K562 (cell line): Measurements from ENCODE around the gene SYVN1. TPM values are rescaled to one million over a fixed set of nuclear protein-coding genes. Genes with fewer than 3 reads are reported as not detected.

ENCODE experiments used
- FOS ChIP-seq: IDR thresholded peaks from 3 replicates; pipeline ENCODE4 v1.6.1; 2011; ENCODE audit not compliant: insufficient read length; ENCODE audit errors: extremely low read depth
- FOSL1 ChIP-seq: fragments of 200-800 bp; sonication (Bioruptor generic); conservative IDR thresholded peaks from 2 replicates; pipeline ENCODE4 v1.6.1; 2016; ENCODE audit warnings: missing genetic modification characterization, missing compliant biosample characterization
- HDAC6 ChIP-seq: IDR thresholded peaks from 2 replicates; pipeline ENCODE4 v1.6.1; 2012; ENCODE audit warnings: low read depth, mild to moderate bottlenecking, control low read depth, inconsistent platforms, low read length, moderate library complexity
- L3MBTL2 ChIP-seq: fragments of 450-650 bp; IDR thresholded peaks from 2 replicates; pipeline ENCODE4 v1.6.1; 2016; ENCODE audit warnings: mild to moderate bottlenecking, moderate library complexity
- MAX ChIP-seq: sonication (generic); formaldehyde crosslinking; IDR thresholded peaks from 2 replicates; pipeline ENCODE4 v1.9.0; 2022; ENCODE audit warnings: mild to moderate bottlenecking, missing genetic modification reagents
- NCOA2 ChIP-seq, 2 experiments: fragments of 450-650 bp; IDR thresholded peaks; 2 replicates each; pipeline ENCODE4 v1.6.1; 2018; ENCODE audit warnings: mild to moderate bottlenecking in 2 of 2, moderate library complexity in 1 of 2; ENCODE audit not compliant: partially characterized antibody in 2 of 2
- NUFIP1 ChIP-seq: fragments of 450-650 bp; IDR thresholded peaks from 2 replicates; pipeline ENCODE4 v1.6.1; 2018; ENCODE audit not compliant: partially characterized antibody
- SETDB1 ChIP-seq: IDR thresholded peaks from one replicate; pipeline ENCODE4 v1.6.1; 2012; ENCODE audit warnings: low read length, control low read depth, inconsistent platforms
- SOX6 ChIP-seq: fragments of 450-650 bp; IDR thresholded peaks from 2 replicates; pipeline ENCODE4 v1.6.1; 2014; ENCODE audit warnings: mild to moderate bottlenecking
- SRF ChIP-seq, 2 experiments: fragments of 250-450, 450-650 bp in 1 of 2; sonication (Bioruptor Pico) in 1 of 2; sonication (generic) in 1 of 2; formaldehyde crosslinking; IDR thresholded peaks; 2 replicates each; pipeline versions ENCODE4 v1.5.0 to v1.5.1; 2020 to 2022; ENCODE audit warnings: mild to moderate bottlenecking in 1 of 2, missing genetic modification reagents in 1 of 2
- TCF7L2 ChIP-seq: fragments of 150-350 bp; IDR thresholded peaks from 2 replicates; pipeline ENCODE4 v1.6.1; 2016; ENCODE audit warnings: low read depth, mild to moderate bottlenecking, low read length, moderate library complexity
- TEAD4 ChIP-seq, 2 experiments: sonication (generic) in 1 of 2; formaldehyde crosslinking in 1 of 2; IDR thresholded peaks; 2 replicates each; pipeline versions ENCODE4 v1.6.1 to v1.8.0; 2012 to 2022; ENCODE audit warnings: borderline replicate concordance in 1 of 2, inconsistent platforms in 1 of 2, low read length in 1 of 2, mild to moderate bottlenecking in 1 of 2, missing genetic modification reagents in 1 of 2
- USF2 ChIP-seq: sonication (generic); formaldehyde crosslinking; IDR thresholded peaks from 2 replicates; pipeline ENCODE4 v1.5.0; 2020; ENCODE audit warnings: missing genetic modification reagents
- ZBTB40 ChIP-seq, 2 experiments: fragments of 450-650 bp in 1 of 2; sonication (generic) in 1 of 2; formaldehyde crosslinking in 1 of 2; IDR thresholded peaks; 2 replicates each; pipeline versions ENCODE4 v1.7.1 to v1.9.0; 2016 to 2022; ENCODE audit warnings: inconsistent platforms in 1 of 2, mild to moderate bottlenecking in 1 of 2, missing genetic modification reagents in 1 of 2
- ZNF639 ChIP-seq, 2 experiments: fragments of 200-800 bp in 1 of 2; sonication (Bioruptor generic) in 1 of 2; sonication (generic) in 1 of 2; formaldehyde crosslinking in 1 of 2; IDR thresholded peaks in 1 of 2; conservative IDR thresholded peaks in 1 of 2; 2 replicates each; pipeline versions ENCODE4 v1.5.0 to v1.6.1; 2016 to 2020; ENCODE audit warnings: missing compliant biosample characterization in 1 of 2, missing genetic modification characterization in 1 of 2, missing genetic modification reagents in 1 of 2
- polyA plus RNA-seq, 8 experiments: library from polyadenylated mRNA; depleted of rRNA in 4 of 8; stranded (reverse) in 5 of 8; unstranded in 3 of 8; fragments of >200 nt; fragmentation: Nextera tagmentation in 2 of 8; fragmentation: Illumina TruSeq in 1 of 8; extraction: Ambion mirVana in 2 of 8; extraction: Trizol in 1 of 8; gene quantifications; 2 replicates each; pipeline versions ENCODE4 v1.2.1 to v1.2.3, GENCODE V29; 2011 to 2014; ENCODE audit warnings: inconsistent platforms in 1 of 8, missing spikeins in 1 of 8
- total RNA-seq, 7 experiments: library from RNA; depleted of rRNA in 6 of 7; stranded (reverse); fragments of >200 nt in 6 of 7; fragmentation: Illumina TruSeq in 2 of 7; extraction: Trizol in 2 of 7; gene quantifications; 2 replicates each; pipeline versions ENCODE4 v1.2.1 to v1.2.3, GENCODE V29; 2011 to 2021; ENCODE audit warnings: low replicate concordance in 1 of 7

SYVN1 gene
- total and polyA plus RNA-seq, 9 of the 15 experiments (the other 6 are each of a cell fraction or from before 2014, with no cell fraction given) = 0.41 to 47.4 (median 9.9) TPM

- TF ChIP-seq NCOA2 (IDR thresholded peaks at IDR 0.05; ENCODE audit: partially characterized antibody in 2 of 2) (no peak), SETDB1 (no peak), TEAD4 (IDR thresholded peaks at IDR 0.05; ENCODE audit: low read length) (peak; percentile 15; the same call in 1 of the 2 replicates), TEAD4 (CRISPR knock-in tag; IDR thresholded peaks at IDR 0.05; ENCODE audit: borderline replicate concordance) (no peak), ZBTB40 (IDR thresholded peaks at IDR 0.05) (0 out of 2 replicates have a peak, but pooled peaks have one; percentile 15), ZBTB40 (CRISPR knock-in tag; IDR thresholded peaks at IDR 0.05) (no peak), USF2 (CRISPR knock-in tag) (no peak), FOSL1 (tag) (no peak; the same call in 1 of the 2 replicates), SRF (CRISPR knock-in tag; IDR thresholded peaks at IDR 0.05) (peak in 1 of 2 experiments; percentile 78; a peak in 1 of 4 replicates), HDAC6 (peak; percentile 47; the same call in 1 of the 2 replicates), FOS (peak; percentile 50), SOX6 (peak; percentile 20; the same call in 1 of the 2 replicates), NUFIP1 (no peak), TCF7L2 (no peak), MAX (no peak), L3MBTL2 (peak; percentile 30), ZNF639 (CRISPR knock-in tag; conservative IDR thresholded peaks at IDR 0.05 in 1 of 2, IDR thresholded peaks at IDR 0.05 in 1 of 2) (no peak)
Observed at GRCh38 chr11:65170058-65170534, 35.8 kb upstream of the SYVN1 start, which contains the start of gene SPDYC (continued).
